AG09319 (cell line): ENCODE results near the gene TCP11X2.
"Not testable (repeated sequence)": the region's sequence is repeated elsewhere in the genome, so short reads cannot be mapped to it uniquely, and the experiment has no call there.

ENCODE experiments used
- DNase-seq: peaks from one replicate; pipeline ENCODE4 v3.0.0-alpha.2; 2010; ENCODE audit warnings: low read depth; ENCODE audit errors: extremely low read depth
- CTCF ChIP-seq: IDR thresholded peaks from 2 replicates; pipeline ENCODE4 v1.5.1; 2011; ENCODE audit warnings: low read depth, mild to moderate bottlenecking, inconsistent platforms, low read length, moderate library complexity

Gene TCP11X2

GRCh38 chrX:102471762-102472220, at the start of gene TCP11X2:
TSS of gene TCP11X2 (minus strand) at chrX:102471812.
- DNase-seq: not testable (repeated sequence)

GRCh38 chrX:102517326-102517725, 45.7 kb upstream of the TCP11X2 start:
- no peak; the same call in none of the 2 replicates for TF ChIP-seq CTCF
- no peak for DNase-seq

GRCh38 chrX:102515975-102516941, 44.6 kb upstream of the TCP11X2 start, which contains the start of gene TMSB15A:
TSS of gene TMSB15A (minus strand) at chrX:102516739.
- no peak for DNase-seq
- TF ChIP-seq CTCF: no peak

GRCh38 chrX:102514536-102514935, 42.9 kb upstream of the TCP11X2 start:
- no peak for DNase-seq
- no peak for TF ChIP-seq CTCF

- no peak for TF ChIP-seq CTCF
- no peak for DNase-seq
These were observed 27.1 kb upstream of the TCP11X2 start for GRCh38 chrX:102498732-102499131.

GRCh38 chrX:102491766-102492165, 20.2 kb upstream of the TCP11X2 start:
- DNase-seq: no peak
- TF ChIP-seq CTCF: no peak

- DNase-seq: not testable (repeated sequence)
These were observed 7.2 kb upstream of the TCP11X2 start for GRCh38 chrX:102478765-102479164.

GRCh38 chrX:102470215-102470614, 1.4 kb downstream of the TCP11X2 start:
- DNase-seq: not testable (repeated sequence)

GRCh38 chrX:102458615-102459014, 13.0 kb downstream of the TCP11X2 start:
- not testable (repeated sequence) for DNase-seq

- not testable (repeated sequence) for DNase-seq
These were observed 31.7 kb downstream of the TCP11X2 start, which contains the start of gene NXF2B for GRCh38 chrX:102439908-102440307. TSS of gene NXF2B (minus strand) at chrX:102440008. CDS start at chrX:102380036, 59,972 bp downstream.

- DNase-seq: not testable (repeated sequence)
These were observed 57.1 kb downstream of the TCP11X2 start for GRCh38 chrX:102414493-102414892.
